Smooth muscle cell (in vitro differentiated cells): Measurements from ENCODE around the gene HOXB7. TPM values are rescaled to one million over a fixed set of nuclear protein-coding genes. Genes with fewer than 3 reads are reported as not detected.

Experiments
- DNase-seq: peaks from one replicate; lab custom pipeline; 2025; ENCODE audit not compliant: unreplicated experiment; lab: John Stamatoyannopoulos, UW
- H2AFZ ChIP-seq: fragments of 200-600 bp; sonication (generic); 2 replicates; pipeline ENCODE4 v1.6.0; 2016; ENCODE audit warnings: antibody characterized with exemption, low read depth, mild to moderate bottlenecking
- H3F3A ChIP-seq: fragments of 200-600 bp; sonication (generic); 2 replicates; pipeline ENCODE4 v1.6.0; 2017; ENCODE audit warnings: antibody characterized with exemption, low read depth
- H3K27ac ChIP-seq: fragments of 200-600 bp; sonication (generic); 2 replicates; pipeline ENCODE4 v1.5.1; 2016; ENCODE audit warnings: low read depth, mild to moderate bottlenecking
- H3K27me3 ChIP-seq: fragments of 200-600 bp; sonication (generic); 2 replicates; pipeline ENCODE4 v1.6.1; 2016; ENCODE audit warnings: low read depth, mild to moderate bottlenecking
- H3K36me3 ChIP-seq: fragments of 200-600 bp; sonication (generic); 2 replicates; pipeline ENCODE4 v1.5.1; 2016; ENCODE audit warnings: low read depth
- H3K4me1 ChIP-seq: fragments of 200-600 bp; sonication (generic); 2 replicates; pipeline ENCODE4 v1.5.1; 2016; ENCODE audit warnings: low read depth
- H3K4me2 ChIP-seq: fragments of 200-600 bp; sonication (generic); 2 replicates; pipeline ENCODE4 v1.6.0; 2016; ENCODE audit warnings: mild to moderate bottlenecking
- H3K4me3 ChIP-seq: fragments of 200-600 bp; sonication (generic); 2 replicates; pipeline ENCODE4 v1.5.1; 2016; ENCODE audit warnings: mild to moderate bottlenecking
- H3K79me2 ChIP-seq: fragments of 200-600 bp; sonication (generic); 2 replicates; pipeline ENCODE4 v1.6.0; 2016; ENCODE audit warnings: low read depth, mild to moderate bottlenecking
- H3K9ac ChIP-seq: fragments of 200-600 bp; sonication (generic); 2 replicates; pipeline ENCODE4 v1.6.0; 2016; ENCODE audit warnings: low read depth
- H3K9me3 ChIP-seq: fragments of 200-600 bp; sonication (generic); replicated peaks from 2 replicates; pipeline ENCODE4 v1.5.1; 2016; ENCODE audit warnings: low read depth
- H4K20me1 ChIP-seq: fragments of 200-600 bp; sonication (generic); 2 replicates; pipeline ENCODE4 v1.6.0; 2016; ENCODE audit warnings: low read depth
- WGBS: methylation state at CpG from one replicate; pipeline ENCODE4 v1.1.7; 2016; ENCODE audit warnings: low lambda C conversion rate; 5-methylcytosine and 5-hydroxymethylcytosine counted together
- polyA plus RNA-seq: library from polyadenylated mRNA; unstranded; fragments of >200 nt; fragmentation: Nextera tagmentation; extraction: Ambion mirVana; gene quantifications from 2 replicates; pipeline ENCODE4 v1.2.1, GENCODE V29; 2016
- total RNA-seq: library from RNA; depleted of rRNA; stranded (reverse); fragments of >200 nt; gene quantifications from 2 replicates; pipeline ENCODE4 v1.2.3, GENCODE V29; 2014
- TF ChIP-seq, protein P1 (sequence below): fragments of 200-600 bp; sonication (generic); IDR thresholded peaks from 2 replicates; pipeline ENCODE4 v1.5.1; 2017; ENCODE audit warnings: borderline replicate concordance, mild to moderate bottlenecking, antibody characterized with exemption; ENCODE audit not compliant: insufficient read depth, poor library complexity, severe bottlenecking

HOXB7 gene
- total and polyA plus RNA-seq, 2 experiments from 2014 or later: 16.1 to 29.7 TPM

DNA sequence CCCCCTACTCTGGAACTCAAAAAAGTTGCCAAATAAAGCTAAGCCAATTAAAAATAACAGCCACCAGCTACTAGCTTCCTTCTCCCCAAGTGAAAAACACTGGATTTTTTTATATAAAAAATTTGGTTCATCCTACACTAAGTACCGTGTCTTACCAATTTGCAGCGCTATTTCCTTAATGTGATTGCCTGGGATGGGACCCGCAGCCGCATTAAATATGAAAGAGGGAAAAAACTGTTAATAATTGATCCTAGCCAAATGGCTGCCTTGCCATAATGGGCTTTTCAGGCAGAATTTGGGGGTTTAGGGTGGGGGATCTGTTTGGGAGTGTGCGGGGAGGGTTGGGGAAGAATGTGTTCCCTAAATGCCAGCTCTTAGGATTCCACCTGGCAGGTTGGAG is 13.3 kb upstream of the HOXB7 start:
- peaks cover 56% of the 10 kb centered on the region for H4K20me1 ChIP-seq
- H3K4me3 ChIP-seq: peak overlapping the region; percentile 78
- peaks cover 15% of the 10 kb centered on the region for H3K4me1 ChIP-seq
- no peaks in the 10 kb centered on the region for H3F3A ChIP-seq
- H2AFZ ChIP-seq: no peak overlapping the region
- no peak for DNase-seq
- peaks cover 94% of the 10 kb centered on the region for H3K27me3 ChIP-seq
- no peaks in the 10 kb centered on the region for H3K36me3 ChIP-seq
- no peak overlapping the region for H3K9ac ChIP-seq
- no peaks in the 10 kb centered on the region for H3K9me3 ChIP-seq
- H3K79me2 ChIP-seq: peaks cover 38% of the 10 kb centered on the region
- H3K27ac ChIP-seq: no peak overlapping the region
- 29% methylated on average over 5 of the region's 5 CpGs for WGBS
- TF ChIP-seq, protein P1, sequence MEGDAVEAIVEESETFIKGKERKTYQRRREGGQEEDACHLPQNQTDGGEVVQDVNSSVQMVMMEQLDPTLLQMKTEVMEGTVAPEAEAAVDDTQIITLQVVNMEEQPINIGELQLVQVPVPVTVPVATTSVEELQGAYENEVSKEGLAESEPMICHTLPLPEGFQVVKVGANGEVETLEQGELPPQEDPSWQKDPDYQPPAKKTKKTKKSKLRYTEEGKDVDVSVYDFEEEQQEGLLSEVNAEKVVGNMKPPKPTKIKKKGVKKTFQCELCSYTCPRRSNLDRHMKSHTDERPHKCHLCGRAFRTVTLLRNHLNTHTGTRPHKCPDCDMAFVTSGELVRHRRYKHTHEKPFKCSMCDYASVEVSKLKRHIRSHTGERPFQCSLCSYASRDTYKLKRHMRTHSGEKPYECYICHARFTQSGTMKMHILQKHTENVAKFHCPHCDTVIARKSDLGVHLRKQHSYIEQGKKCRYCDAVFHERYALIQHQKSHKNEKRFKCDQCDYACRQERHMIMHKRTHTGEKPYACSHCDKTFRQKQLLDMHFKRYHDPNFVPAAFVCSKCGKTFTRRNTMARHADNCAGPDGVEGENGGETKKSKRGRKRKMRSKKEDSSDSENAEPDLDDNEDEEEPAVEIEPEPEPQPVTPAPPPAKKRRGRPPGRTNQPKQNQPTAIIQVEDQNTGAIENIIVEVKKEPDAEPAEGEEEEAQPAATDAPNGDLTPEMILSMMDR: no peak
- peak overlapping the region; percentile 99 for H3K4me2 ChIP-seq

DNA sequence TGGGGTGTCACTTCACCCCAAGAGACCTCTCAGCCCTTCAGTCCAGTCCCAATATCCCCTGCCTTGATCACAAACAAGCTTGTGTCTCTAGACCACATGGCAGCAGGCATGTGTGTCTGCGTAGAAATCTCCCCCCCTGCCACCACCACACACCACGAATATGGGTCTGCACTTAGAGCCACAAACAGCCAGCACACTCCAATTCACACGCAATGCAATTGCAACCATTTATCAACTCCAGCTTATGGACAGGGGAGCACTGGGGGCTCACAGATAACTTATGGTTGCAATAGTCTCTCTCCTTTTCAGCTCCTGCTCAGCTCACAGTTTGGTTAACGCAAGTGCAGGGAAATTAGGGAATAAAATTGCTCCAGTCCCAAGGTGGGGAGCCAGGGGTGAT is 12.8 kb upstream of the HOXB7 start:
- Histone ChIP-seq H3K9ac (no peak overlapping the region), H3K79me2 (peaks cover 38% of the 10 kb centered on the region), H3K4me1 (peaks cover 15% of the 10 kb centered on the region), H3K9me3 (no peaks in the 10 kb centered on the region), H3F3A (no peaks in the 10 kb centered on the region), H4K20me1 (peaks cover 56% of the 10 kb centered on the region), H3K36me3 (no peaks in the 10 kb centered on the region), H3K27ac (no peak overlapping the region), H3K4me3 (no peak overlapping the region), H3K4me2 (peak overlapping the region; percentile 99), H3K27me3 (peaks cover 93% of the 10 kb centered on the region), H2AFZ (no peak overlapping the region)
- DNase-seq: no peak
- TF ChIP-seq, protein P1: no peak
- 27% methylated on average over 4 of the region's 4 CpGs for WGBS

- H3K9ac ChIP-seq: no peak overlapping the region
- no peak overlapping the region for H3K4me3 ChIP-seq
- H3K4me1 ChIP-seq: peaks cover 15% of the 10 kb centered on the region
- peaks cover 92% of the 10 kb centered on the region for H3K27me3 ChIP-seq
- no peak for DNase-seq
- H4K20me1 ChIP-seq: peaks cover 61% of the 10 kb centered on the region
- H3K9me3 ChIP-seq: no peaks in the 10 kb centered on the region
- TF ChIP-seq, protein P1: no peak
- H3K27ac ChIP-seq: no peak overlapping the region
- no peak overlapping the region for H2AFZ ChIP-seq
- peaks cover 44% of the 10 kb centered on the region for H3K79me2 ChIP-seq
- WGBS: 40% methylated on average over 11 of the region's 11 CpGs
- no peaks in the 10 kb centered on the region for H3F3A ChIP-seq
- no peaks in the 10 kb centered on the region for H3K36me3 ChIP-seq
- H3K4me2 ChIP-seq: peak overlapping the region; percentile 99
Observed at GRCh38 chr17:48622857-48623256, 12.0 kb upstream of the HOXB7 start.
